HTERT RPE-1 (cell line): Measurements from ENCODE around the gene UTP25.
"Not testable (repeated sequence)": the region's sequence is repeated elsewhere in the genome, so short reads cannot be mapped to it uniquely, and the experiment has no call there.

Experiments
- in situ Hi-C: fragments of 300-500 bp; cut with MboI; formaldehyde crosslinking; loops from 4 replicates; pipeline ENCODE4 v1.14.3; 2020; ENCODE audit warnings: low sequenced_read_pairs

UTP25 gene, protein sequence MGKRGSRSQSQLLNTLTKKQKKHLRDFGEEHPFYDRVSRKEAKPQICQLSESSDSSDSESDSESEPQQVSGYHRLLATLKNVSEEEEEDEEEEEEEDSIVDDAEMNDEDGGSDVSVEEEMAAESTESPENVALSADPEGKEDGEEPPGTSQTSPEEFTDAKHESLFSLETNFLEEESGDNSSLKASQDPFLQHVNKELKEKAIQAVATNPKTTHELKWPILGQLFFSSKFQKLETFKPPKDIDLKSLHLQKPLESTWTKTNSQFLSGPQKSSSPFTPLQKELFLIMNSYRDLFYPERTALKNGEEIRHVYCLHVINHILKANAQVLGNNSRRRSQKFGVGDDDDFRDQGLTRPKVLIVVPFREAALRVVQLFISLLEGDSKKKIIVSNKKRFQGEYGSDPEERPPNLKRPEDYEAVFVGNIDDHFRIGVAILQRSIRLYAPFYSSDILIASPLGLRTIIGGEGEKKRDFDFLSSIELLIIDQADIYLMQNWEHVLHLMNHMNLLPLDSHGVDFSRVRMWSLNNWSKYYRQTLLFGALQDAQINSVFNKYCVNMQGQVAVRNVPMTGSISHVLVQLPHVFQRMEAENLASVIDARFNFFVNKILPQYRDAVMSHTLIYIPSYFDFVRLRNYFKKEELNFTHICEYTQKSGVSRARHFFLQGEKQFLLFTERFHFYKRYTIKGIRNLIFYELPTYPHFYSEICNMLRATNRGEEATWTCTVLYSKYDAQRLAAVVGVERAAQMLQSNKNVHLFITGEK

DNA sequence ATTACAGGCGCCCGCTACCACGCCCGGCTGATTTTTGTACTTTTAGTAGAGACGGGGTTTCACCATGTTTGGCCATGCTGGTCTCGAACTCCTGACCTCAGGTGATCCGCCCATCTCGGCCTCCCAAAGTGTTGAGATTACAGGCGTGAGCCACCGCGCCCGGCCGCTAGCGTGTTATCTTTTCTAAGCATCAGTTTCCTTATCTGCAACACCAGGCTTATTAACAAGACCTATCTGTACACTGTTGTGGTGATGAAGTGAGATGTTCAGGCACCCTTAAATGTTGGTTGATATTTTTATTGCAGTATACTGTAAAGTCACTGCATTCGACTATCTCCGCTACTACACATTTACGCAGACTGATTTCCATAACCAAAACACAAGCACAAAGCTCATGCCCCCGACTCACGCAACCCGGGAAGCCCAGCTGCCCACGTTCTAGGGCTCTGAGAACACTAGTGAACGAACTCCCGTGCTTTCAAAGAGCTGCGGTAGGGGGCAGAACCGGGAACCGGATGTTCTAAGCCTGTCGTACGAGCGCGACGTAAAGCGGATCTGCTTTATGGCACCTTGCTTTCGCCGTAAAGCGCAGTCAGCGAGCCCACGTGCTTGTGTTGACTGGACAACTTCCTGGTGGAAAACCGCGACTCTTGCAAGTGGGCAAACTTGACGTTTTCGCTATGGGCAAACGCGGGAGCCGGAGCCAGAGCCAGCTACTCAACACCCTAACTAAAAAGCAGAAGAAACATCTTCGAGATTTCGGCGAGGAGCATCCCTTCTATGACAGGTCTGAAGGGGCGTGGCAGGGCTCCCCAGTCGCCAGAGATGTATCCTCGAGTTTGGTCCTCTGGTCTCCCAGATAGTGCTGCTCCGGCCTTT lies at the start of gene UTP25:
TSS of gene UTP25 (plus strand) at position 589 of the 879 bp plus-strand sequence. CDS start at position 681, 92 bp downstream.
- in situ Hi-C loops = no loop called here

DNA sequence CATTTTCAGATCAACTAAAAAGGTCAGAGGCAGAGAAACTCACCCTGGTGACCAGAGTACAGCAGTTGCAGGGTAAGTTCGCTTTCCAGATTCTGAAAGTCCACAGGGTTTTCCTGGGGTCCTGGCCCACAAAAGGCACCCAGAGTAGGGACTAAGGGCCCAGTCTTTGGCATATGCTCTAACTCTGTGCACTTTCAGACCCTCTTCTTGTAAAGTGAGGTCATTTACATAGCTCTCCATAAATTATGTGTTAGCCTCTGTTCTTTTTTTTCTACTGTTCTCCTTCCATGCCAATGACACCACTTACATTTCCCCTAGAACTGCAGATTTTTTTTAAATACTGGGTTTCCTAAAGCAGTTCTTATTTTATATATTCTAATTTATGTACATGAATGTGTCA lies 49.7 kb upstream of the UTP25 start:
- in situ Hi-C loops = no loop called here

DNA sequence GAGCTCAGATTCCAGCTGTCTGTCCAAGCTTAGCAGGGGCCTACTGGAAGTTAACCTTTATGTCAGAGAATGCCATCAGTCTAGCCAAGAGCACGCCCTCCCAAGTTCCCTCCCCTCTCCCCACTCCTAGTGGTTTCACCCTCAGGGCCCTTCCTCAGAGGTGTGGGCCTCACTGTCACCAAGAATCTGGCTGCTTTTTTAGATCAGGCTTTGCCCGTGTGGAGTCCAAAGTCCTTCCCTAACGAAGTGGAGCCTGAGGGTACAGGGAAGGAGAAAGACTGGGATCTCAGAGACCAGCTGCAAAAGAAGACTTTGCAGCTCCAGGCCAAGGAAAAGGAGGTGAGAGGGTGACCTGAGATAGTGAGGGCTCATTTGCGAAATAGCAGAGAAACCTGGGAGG lies 47.5 kb upstream of the UTP25 start:
- in situ Hi-C loops = no loop called here

DNA sequence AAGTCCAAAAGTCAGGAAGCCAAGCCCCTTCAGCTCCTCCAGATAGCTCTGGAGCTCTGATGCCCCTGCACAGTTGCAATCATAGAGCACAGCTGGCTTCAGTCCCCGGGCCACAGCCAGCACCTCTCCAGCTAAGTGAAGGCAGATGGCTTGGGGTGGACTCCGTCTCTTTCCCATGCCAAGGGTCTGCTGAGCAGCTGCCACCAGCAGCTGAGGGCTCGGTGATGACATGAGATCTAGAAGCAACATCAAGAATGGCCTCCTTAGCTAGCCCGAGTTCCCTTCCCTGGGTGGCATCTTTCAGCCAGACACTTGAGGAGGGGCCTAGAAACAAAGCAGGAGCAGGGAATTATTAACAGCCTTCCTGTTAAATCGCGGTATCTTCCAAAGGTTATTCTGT lies 44.4 kb upstream of the UTP25 start:
- in situ Hi-C loops = no loop called here

DNA sequence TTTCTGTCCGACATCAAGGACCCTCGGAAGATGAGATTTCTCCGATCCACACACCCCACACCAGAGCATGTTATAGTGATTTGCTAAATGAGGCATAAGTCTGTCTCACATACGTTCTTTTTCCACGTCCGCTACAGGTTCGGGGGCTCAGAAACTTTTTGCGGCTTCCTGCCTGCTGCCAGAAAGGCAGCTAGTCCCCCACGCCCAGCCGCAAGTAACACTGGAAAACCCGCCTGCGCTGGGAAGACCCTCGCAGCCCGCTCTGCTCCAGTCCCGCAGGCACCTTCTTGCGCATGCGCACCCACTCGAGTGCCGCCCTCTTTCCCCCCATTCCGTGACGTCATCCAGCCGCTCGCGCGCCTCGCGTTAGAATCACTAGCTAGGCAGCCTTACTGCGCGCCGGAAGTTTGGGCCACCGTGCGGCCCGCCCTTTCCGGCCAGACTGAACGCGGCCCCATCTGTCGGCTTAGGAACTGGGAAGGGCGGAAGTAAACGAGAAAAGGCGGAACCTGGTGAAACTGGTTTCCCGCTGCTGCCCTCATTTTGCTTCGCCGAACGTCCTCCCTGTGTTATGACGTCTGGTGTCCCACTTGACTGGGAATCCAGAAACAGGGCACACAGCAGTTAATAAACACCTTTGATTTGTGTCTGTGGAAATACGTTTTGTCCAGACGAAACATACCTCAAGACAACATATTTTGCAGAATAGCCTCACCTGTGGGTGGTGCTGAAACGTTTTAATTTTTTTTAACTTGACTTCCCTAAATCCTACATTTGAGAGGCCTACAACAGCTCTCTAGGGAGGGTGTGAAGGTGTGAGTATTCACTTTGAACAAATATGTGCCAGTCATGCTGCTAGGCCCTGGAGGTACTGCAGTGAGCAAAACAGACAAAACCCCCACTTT lies 43.3 kb upstream of the UTP25 start, which contains the start of gene C1orf74:
TSS of gene C1orf74 (minus strand) at position 295 of the 905 bp plus-strand sequence. CDS start 925 bp downstream, outside the sequence.
- in situ Hi-C loops = no loop called here

DNA sequence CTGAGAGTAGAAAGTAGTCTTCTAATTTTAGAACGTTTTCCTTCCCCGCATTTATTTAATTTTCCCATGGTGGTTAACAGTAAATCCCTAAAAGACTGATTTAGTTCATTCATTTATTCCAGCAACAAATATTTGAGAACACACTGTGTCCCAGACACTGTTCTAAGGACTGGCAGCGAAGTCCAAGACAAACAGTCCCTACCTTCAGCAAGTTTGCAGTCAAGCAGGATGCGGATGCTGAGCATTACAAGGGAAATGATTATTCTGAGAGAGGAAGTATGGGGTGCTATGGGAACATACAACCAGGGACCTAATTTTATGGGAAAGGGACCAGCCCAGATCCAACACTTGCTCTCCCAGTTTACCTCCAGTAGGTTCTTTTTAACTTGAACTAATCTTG lies 42.2 kb upstream of the UTP25 start:
- in situ Hi-C loops = no loop called here

DNA sequence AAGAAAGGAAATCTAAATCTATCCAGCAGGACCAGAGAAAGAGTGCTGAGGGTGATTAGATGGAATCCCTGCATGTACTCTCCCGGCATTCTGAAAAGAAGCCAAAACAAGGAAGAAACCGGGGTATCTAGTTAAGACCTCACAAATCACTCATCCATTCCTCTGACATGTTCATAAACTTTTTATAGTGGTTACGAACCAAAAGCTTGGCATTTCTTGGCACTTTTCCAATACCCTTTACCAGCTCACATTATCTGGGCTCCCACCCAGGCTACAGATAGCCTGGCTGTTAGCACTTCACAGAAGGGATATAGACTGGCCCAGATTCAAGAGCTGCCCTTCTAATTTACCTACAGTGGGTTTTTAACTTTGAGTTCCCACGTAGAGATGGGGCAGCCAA lies 41.6 kb upstream of the UTP25 start:
- in situ Hi-C loops = no loop called here

DNA sequence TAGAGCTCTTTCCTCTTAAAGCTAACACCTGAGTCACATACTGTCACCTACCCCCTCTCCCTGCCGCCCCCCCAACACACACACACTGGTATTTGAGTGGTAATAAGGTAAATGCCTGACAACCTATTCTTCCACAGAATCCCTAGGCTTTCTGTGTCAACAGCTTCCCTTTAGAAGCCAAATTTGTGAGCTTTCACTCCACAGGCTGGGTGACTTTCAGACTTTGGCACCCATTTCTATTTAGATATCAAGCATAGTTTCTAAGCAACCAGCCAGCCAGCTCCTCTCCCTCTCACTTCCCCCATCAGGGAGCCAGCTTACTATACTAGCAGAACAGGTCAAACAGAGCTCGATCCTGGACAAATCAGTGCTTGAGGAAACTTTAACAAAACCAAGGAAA lies 40.2 kb upstream of the UTP25 start:
- in situ Hi-C loops = no loop called here

DNA sequence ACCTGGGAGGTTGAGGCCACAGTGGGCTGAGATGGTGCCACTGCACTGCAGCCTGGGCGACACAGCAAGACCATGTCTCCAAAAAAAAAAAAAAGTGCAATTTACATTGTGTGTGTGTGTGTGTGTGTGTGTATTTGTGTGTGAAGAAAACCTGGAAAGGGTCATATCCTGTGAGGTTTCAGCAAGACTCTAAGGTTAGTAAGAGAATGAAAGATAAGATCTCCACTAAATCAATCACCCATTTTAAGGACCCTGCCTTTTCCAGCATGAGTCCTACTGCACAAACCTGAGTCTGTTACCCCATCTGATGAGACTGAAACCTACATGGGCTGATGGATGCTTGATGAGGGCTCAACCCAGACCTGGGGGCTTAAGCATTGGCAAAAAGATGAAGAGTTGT lies 38.5 kb upstream of the UTP25 start:
- in situ Hi-C loops = no loop called here

DNA sequence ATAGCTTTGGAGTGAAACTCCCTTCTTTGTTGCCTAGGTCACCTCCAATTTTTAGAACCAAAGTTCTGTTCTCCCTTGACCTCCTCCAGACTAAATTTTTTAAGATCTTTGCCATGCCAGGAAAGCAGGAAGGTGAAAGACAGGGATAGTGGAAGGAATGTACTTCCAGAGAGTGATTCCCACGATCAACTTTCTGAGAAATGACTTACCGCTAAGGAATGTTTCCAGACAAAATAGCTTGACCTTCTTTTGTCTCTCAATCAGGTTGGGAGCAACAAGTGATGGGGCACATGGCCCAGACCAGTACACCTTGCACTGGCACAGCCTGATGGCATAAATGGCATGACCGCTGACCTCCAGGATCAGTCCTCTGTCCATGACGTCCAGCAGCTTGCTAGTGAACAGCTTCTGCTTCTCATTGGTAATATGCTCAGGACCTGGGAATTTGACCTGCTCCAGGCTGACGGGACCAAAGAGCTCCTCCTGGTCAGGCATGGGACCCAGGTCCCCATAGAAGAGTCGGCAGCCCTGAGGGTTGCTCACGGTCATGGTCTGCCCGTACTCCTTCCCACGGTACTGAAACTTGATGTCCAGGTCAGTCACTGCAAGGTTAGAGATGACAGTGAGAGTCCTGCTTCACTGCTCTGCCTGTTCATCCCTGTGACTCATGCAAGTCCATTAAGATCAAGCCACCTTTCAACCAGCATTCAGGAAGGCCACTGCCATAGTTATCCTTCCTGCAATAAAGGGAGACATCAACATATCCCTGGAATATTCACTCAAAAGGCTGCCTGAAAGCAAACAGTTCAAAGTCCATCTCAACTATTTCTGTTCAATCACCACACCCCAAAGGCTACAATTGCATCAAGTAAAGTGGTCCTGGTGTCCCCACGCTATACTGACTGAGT lies 37.2 kb upstream of the UTP25 start:
- in situ Hi-C loops = no loop called here

DNA sequence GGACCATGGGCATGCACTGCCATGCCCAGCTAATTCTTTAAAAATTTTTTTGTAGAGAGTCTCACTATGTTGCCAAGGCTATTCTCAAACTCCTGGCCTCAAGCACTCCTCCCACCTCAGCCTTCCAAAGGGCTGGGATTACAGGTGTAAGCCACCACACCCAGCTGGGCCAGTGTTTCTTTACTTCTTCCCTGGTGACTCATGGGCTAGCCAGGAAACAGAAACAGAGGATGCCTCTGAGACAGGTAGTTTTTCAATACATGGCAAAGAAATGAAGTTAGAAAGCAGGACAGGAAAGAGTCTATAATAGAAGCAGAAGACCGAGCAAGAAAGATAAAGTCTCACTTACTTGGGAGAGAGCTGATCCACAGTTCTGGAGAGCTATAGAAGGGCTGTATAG lies 35.9 kb upstream of the UTP25 start:
- in situ Hi-C loops = no loop called here

DNA sequence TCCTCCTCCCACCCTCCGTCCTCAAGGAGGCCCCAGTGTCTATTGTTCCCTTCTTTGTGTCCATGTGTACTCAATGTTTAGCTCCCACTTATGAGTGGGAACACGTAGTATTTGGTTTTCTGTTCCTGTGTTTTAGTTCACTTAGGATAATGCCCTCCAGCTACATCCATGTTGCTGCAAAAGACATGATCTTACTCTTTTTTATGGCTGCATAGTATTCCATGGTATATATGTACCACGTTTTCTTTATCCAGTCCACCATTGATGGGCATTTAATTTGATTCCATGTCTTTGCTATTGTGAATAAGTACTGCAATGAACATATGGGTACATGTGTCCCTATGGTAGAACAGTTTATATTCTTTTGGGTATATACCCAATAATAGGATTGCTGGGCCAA lies 34.1 kb upstream of the UTP25 start:
- in situ Hi-C loops = not testable (repeated sequence)

DNA sequence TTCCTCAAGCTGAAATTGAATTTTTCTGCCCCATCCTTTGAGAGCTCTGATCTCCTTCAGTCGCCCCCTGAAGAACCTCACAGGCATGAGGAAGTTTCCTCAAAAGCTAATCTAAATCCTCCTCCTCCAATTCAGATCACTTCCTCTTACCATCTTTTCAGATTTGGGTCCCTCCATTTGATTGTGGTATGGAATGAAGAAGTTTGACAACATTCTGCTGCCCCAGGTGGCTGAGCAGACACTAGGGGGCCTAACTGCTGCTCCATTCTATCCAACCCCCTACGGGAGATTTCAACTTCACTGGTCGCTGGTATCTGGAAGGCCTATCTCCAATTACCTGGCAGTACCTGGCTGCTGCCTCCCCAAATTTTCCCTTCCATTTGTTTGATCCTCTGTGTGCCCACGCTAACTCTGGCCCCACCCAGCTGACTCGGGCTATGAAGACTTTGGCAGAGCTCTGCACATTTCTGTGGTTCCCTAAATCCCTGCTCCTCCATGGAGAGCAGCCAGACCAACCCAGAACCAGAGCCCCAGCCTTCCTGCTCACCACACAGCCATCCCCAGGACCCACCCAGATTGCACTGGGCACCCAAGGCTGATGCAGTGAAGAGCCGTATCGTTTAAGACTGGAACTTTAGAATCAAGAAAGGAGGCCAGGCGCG lies 29.7 kb upstream of the UTP25 start:
- in situ Hi-C loops = no loop called here

DNA sequence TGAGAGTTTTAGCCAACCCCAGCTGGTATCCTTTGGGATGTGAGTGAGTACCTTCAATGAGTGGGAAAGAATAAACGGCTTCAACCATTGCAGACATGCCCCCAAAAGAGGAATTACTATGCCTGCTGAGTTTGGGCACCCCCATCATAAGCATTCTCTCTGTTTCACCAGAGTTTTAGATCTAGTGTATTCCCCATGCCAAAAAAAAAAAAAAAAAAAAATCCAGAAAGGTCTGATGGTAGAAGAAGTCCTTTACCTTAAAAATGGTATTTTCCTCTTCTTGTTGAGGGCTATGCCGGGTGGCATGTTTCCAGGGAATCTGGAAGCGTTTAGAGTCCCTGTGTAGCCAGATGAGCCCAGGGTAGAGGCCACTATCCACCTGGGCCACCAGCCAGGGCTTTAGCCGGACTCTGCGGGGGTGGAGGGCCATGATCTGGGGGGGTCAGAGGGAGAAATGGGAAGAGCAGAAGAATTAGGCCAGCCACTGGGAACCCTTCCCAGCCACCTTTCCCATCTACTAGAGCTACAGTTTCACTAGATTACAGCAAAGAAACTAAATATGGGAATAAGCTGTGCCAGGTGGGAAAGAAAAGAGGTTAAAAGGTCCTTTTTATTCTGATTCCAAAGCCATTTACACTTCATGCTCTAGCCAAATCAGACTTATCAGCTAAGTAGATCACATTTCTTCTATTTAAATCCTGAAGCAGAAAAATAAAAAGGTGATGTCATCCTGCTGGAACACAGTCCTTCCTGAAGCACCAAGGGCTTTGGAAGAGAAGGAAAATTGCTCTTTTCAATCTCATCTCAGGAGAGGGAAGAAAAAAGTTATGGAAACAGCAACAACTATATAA lies 26.6 kb upstream of the UTP25 start:
- in situ Hi-C loops = no loop called here

DNA sequence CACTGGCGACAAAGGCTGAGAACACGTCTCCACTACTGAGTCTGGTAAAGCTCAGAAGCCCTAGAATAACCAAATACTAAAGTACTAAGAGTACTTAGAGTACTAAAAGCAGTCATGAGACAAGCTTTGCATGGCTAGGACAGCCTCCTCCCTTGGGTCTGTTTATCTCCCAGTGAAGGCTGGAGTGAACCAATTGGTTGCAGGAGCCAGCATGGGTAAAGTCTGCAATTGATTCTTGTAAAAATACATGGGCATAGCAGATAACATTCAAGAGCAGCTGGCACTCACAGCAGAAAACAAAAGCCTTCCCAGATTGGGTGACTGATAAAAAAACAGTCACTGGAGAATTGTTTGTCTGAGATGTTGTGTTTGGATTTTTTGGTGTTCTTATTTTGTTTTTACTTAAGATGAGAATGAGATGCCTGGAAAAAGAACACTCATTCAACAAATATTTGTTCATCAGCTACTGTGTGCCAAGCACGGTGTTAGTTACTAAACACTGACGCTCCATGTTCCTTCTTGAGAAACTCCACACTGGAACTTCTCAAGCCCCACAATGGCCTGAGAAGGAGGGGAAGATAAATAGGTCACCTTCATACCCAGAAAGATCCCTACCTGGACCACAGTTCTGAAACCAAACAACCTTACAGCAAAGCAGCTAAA lies 25.5 kb upstream of the UTP25 start:
- in situ Hi-C loops = no loop called here

DNA sequence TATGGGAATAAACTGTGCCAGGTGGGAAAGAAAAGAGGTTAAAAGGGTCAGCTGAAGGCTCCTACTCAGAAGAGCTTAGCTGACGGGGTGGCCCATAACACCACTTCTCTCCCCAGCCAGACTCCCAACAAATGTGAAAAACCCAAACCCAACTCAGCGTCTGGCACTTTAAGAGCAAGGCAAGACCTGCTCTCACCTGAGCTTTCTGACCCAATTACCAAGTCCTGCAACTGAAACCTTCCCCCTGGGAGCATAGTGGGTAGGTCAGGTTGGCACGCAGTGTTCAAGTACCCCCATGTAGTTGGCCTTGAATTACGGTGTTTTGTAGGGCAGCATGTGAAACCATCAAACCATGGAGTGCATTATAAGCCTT lies 25.0 kb upstream of the UTP25 start:
- in situ Hi-C loops = no loop called here

DNA sequence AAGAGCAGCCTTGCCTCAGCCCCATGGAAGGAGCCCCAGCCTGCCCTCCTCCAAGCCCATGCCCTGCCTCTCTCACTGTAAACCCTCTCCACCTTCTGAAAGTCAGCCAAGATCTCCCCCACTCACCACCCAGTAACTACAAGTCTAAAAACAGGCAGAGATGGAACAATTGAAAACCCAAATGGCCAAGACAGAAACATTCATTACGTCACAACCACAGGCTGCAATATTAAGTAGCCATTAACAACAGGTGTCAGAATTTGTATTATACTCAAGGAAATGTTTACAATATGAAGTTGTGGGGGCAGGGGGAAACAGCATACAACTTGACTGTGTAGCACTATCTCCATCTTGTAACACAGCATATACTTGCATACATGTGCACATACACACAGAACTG lies 24.2 kb upstream of the UTP25 start:
- in situ Hi-C loops = no loop called here
